ENCODE results near the gene PDLIM5. TPM values are rescaled to one million over a fixed set of nuclear protein-coding genes. Genes with fewer than 3 reads are reported as not detected.

The PDLIM5 gene
- total RNA-seq, 6 experiments from 2014 or later = 152 to 240 (median 171) TPM

DNA sequence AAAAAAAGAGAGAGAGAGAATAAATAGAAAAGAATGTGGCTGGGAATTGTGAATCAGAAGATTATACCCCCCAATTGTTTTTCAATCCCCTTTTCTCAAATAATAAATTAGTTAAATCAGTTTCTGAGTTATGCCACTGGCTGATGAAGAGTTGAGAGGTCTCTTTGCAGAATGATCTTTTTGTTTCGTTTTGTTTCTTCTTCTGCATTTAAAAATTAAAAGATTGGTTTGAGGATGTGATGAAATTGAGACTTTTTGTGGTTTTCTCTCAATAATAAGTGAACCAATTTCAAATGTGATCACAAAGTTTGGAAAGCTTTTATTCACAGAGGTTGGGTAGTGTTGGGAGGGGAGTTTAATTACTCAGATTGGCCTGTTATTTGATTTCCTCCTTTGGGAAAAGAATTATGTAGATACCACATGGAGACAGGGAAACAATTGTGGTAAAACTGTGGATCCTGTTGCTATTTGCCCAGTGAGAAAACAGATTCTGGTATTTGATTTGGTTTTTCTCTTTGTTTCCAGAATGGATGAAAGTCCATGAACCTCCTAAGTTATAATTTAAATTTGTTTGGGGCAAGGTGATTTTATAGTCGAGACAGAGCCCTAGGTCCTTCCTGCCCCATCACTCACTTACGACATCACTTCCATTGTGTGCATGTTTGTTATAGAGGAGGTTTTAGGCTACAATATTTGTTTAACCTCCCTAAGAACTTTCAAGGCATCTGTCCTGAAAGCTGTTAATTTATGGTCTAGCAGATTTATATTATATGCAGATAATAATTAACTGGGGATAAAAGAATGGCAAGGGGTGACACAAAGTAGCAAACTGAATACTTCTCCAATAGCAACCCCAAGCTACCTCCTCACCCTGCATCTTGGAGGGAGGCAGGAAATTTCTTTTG is 214.0 kb downstream of the PDLIM5 start:
- Mint-ChIP-seq H3K36me3 (ENCODE audit: low read depth) (peaks cover 17% of the 10 kb centered on the region), H3K4me1 (ENCODE audit: low read depth) (no peaks in the 10 kb centered on the region; the same call in 1 of the 2 replicates), H3K4me3 (no peak overlapping the region; the same call in 1 of the 2 replicates), H3K9me3 (no peaks in the 10 kb centered on the region), H3K27ac (no peak overlapping the region), H3K27me3 (ENCODE audit: insufficient read depth) (peaks cover 1% of the 10 kb centered on the region; the same call in 1 of the 2 replicates)
- TF ChIP-seq, protein P1, sequence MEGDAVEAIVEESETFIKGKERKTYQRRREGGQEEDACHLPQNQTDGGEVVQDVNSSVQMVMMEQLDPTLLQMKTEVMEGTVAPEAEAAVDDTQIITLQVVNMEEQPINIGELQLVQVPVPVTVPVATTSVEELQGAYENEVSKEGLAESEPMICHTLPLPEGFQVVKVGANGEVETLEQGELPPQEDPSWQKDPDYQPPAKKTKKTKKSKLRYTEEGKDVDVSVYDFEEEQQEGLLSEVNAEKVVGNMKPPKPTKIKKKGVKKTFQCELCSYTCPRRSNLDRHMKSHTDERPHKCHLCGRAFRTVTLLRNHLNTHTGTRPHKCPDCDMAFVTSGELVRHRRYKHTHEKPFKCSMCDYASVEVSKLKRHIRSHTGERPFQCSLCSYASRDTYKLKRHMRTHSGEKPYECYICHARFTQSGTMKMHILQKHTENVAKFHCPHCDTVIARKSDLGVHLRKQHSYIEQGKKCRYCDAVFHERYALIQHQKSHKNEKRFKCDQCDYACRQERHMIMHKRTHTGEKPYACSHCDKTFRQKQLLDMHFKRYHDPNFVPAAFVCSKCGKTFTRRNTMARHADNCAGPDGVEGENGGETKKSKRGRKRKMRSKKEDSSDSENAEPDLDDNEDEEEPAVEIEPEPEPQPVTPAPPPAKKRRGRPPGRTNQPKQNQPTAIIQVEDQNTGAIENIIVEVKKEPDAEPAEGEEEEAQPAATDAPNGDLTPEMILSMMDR (IDR thresholded peaks at IDR 0.05) = no peak
- DNase-seq = no peak

DNA sequence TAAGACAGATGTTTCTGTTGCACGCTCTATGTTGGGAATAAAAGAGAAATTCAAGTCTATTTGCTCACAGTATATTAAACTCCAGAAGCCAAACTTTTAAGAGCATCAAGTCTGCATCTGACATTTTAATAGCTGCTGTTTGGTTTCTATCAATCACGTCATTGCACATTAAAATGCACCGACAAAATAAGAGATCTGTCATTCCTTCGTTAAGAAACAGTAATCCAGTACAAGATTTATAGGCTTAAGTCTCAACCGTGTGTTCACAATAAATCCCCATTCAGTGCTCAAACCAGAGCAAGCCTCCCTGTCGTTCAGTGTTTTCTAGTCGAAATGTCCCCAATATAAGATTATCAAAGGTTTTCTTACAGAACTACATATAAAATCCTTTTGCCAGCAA is 217.0 kb downstream of the PDLIM5 start:
- Mint-ChIP-seq H3K4me3 (no peak overlapping the region), H3K9me3 (no peaks in the 10 kb centered on the region), H3K4me1 (ENCODE audit: low read depth) (no peaks in the 10 kb centered on the region), H3K27ac (no peak overlapping the region), H3K27me3 (ENCODE audit: insufficient read depth) (peaks cover 4% of the 10 kb centered on the region), H3K36me3 (ENCODE audit: low read depth) (peaks cover 15% of the 10 kb centered on the region)
- TF ChIP-seq, protein P1 (IDR thresholded peaks at IDR 0.05) = no peak
- no peak for DNase-seq

DNA sequence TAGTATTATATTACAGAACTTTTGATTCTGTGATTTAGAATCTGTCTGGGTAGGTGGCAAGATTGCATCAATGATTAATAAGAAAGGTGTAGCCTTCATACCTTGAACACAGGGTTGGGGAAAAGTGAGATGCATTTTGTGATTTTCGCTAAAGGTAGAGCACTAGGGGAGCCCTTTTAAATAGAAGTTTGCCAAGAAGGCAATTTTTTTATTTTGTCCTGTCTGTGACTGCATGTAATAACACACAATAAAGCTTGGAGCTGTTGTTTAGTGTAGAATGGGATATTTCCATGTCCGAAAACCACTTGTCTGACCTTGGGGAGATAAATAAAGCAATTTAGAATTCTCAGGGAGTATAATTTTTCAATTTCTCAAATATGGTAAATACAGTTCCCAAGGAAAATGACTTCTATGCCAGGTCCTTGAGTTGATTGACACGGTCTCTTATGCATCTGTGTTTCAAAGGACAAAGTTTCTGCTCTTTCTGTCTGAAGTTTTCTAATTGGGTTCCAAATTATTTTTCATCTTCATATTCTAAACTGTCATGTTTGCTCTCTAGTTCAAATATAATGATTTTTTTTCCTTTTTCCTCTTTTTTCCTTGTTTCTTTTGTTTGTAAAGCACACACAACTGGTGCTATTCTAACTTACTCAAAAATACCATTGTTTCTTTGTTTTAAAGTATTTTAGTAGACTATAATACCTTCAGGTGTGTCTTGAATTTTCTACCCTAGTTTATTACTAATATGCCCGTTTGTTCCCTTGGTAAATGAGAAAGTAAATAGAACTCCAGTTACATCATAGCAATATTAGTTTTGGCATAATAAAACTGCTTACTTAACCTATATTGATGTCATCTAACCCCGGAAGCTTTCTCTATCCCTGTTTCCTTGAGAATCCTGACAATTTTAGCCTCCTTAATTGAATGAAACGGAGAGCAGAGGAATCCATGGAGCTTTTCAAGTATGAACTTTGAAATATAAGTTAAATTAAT is 218.2 kb downstream of the PDLIM5 start:
- H3K27ac Mint-ChIP-seq = no peak overlapping the region
- peaks cover under 1% of the 10 kb centered on the region for H3K4me1 Mint-ChIP-seq (ENCODE audit: low read depth)
- DNase-seq = no peak
- H3K4me3 Mint-ChIP-seq = no peak overlapping the region
- H3K36me3 Mint-ChIP-seq (ENCODE audit: low read depth) = peaks cover 14% of the 10 kb centered on the region
- TF ChIP-seq, protein P1 (IDR thresholded peaks at IDR 0.05) = 0 out of 2 replicates have a peak, but pooled peaks have one; percentile 13
- no peaks in the 10 kb centered on the region for H3K9me3 Mint-ChIP-seq
- H3K27me3 Mint-ChIP-seq (ENCODE audit: insufficient read depth) = peaks cover 4% of the 10 kb centered on the region

DNA sequence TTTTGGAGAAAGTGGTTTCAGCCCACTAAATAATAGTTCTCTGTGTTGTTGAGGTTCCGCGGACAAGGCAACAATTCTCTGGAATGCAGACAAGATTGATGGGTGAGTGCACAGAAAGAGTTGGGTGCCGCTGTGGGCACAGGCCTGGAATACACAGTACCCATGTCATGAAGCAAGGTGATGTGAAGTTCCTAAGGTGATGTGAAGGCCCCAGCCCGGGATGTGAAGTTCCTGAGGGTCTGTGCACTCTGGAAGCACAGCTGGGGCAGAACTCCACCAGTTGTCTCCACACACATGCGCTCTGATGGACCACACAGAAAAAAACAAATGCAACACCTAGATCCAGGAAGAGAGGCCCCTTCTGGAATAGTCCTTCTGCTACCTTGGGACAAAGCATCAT is 219.4 kb downstream of the PDLIM5 start:
- no peak for DNase-seq
- Mint-ChIP-seq H3K36me3 (ENCODE audit: low read depth) (peaks cover 14% of the 10 kb centered on the region), H3K4me3 (no peak overlapping the region), H3K4me1 (ENCODE audit: low read depth) (peaks cover 9% of the 10 kb centered on the region), H3K9me3 (no peaks in the 10 kb centered on the region), H3K27me3 (ENCODE audit: insufficient read depth) (peaks cover 6% of the 10 kb centered on the region; the same call in 1 of the 2 replicates), H3K27ac (no peak overlapping the region)
- TF ChIP-seq, protein P1 (IDR thresholded peaks at IDR 0.05) = no peak

DNA sequence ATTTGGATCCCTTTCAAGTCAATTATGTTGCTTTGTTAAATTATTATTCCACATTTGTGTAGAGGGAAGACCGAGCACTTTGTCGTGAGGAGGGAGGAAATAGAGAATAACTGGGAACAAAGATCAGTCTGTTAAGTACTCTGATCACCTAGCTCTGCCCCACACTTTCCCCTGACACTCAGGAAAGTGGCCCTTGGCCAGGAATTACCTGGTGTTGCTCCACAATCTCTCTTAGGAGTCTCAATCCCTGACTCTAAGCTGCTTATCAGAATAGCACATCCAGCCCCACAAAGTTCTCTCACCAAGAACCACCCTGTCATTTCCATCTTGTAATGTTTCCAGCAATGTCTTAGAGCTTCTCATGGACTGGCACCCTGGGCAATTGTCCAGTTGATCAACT is 222.2 kb downstream of the PDLIM5 start:
- Mint-ChIP-seq H3K27ac (no peak overlapping the region), H3K4me3 (no peak overlapping the region), H3K27me3 (ENCODE audit: insufficient read depth) (peaks cover 6% of the 10 kb centered on the region; the same call in 1 of the 2 replicates), H3K4me1 (ENCODE audit: low read depth) (peaks cover 37% of the 10 kb centered on the region), H3K36me3 (ENCODE audit: low read depth) (peaks cover 9% of the 10 kb centered on the region; the same call in 1 of the 2 replicates), H3K9me3 (no peaks in the 10 kb centered on the region)
- DNase-seq = no peak
- TF ChIP-seq, protein P1 (IDR thresholded peaks at IDR 0.05) = no peak

Data from HFFc6 (cell line).